ENCODE data around the gene RPS6KL1.
A peak's percentile ranks its signal among the peaks of the same experiment; 100 is the strongest.

Gene RPS6KL1

GRCh38 chr14:74922752-74923401 lies at the start of gene RPS6KL1:
RPS6KL1 (minus strand) TSS chr14:74923260; CDS start chr14:74921541, 1,719 bp downstream.
- DNase-seq (ENCODE audit: low read depth): peak; percentile 51

- no peak for DNase-seq (ENCODE audit: low read depth)
These were observed 45.8 kb upstream of the RPS6KL1 start for GRCh38 chr14:74968811-74969210.

- DNase-seq (ENCODE audit: low read depth): no peak
These were observed 42.6 kb upstream of the RPS6KL1 start for GRCh38 chr14:74965486-74966153.

- DNase-seq (ENCODE audit: low read depth): no peak
These were observed 41.9 kb upstream of the RPS6KL1 start for GRCh38 chr14:74964787-74965485.

GRCh38 chr14:74963705-74964271 lies 40.7 kb upstream of the RPS6KL1 start:
- DNase-seq (ENCODE audit: low read depth): no peak

GRCh38 chr14:74963178-74963704 lies 40.2 kb upstream of the RPS6KL1 start:
- no peak for DNase-seq (ENCODE audit: low read depth)

- no peak for DNase-seq (ENCODE audit: low read depth)
These were observed 39.4 kb upstream of the RPS6KL1 start for GRCh38 chr14:74962493-74962892.

- no peak for DNase-seq (ENCODE audit: low read depth)
These were observed 39.0 kb upstream of the RPS6KL1 start for GRCh38 chr14:74962046-74962445.

- DNase-seq (ENCODE audit: low read depth): no peak
These were observed 38.3 kb upstream of the RPS6KL1 start for GRCh38 chr14:74961238-74961911.

GRCh38 chr14:74960736-74961135 lies 37.7 kb upstream of the RPS6KL1 start:
- DNase-seq (ENCODE audit: low read depth): no peak

- no peak for DNase-seq (ENCODE audit: low read depth)
These were observed 36.6 kb upstream of the RPS6KL1 start for GRCh38 chr14:74959596-74960180.

GRCh38 chr14:74956280-74957072 lies 33.4 kb upstream of the RPS6KL1 start:
- no peak for DNase-seq (ENCODE audit: low read depth)

- DNase-seq (ENCODE audit: low read depth): no peak
These were observed 32.9 kb upstream of the RPS6KL1 start for GRCh38 chr14:74956027-74956279.

- DNase-seq (ENCODE audit: low read depth): peak; percentile 8
These were observed 32.4 kb upstream of the RPS6KL1 start, which contains the start of gene PGF for GRCh38 chr14:74955229-74956026. PGF (minus strand) TSS chr14:74955597; CDS start chr14:74955242, 355 bp downstream.

GRCh38 chr14:74954947-74955228 lies 31.8 kb upstream of the RPS6KL1 start:
- no peak for DNase-seq (ENCODE audit: low read depth)

- no peak for DNase-seq (ENCODE audit: low read depth)
These were observed 31.3 kb upstream of the RPS6KL1 start for GRCh38 chr14:74954232-74954946.

GRCh38 chr14:74953686-74954085 lies 30.6 kb upstream of the RPS6KL1 start:
- no peak for DNase-seq (ENCODE audit: low read depth)

GRCh38 chr14:74952697-74953484 lies 29.8 kb upstream of the RPS6KL1 start:
- no peak for DNase-seq (ENCODE audit: low read depth)

GRCh38 chr14:74952180-74952665 lies 29.2 kb upstream of the RPS6KL1 start:
- DNase-seq (ENCODE audit: low read depth): no peak

Data from activated T-helper 1 cell treated with Interleukin-2 at 50 U/mL for 16 hours (primary cell).